H1 (cell line): ENCODE results near the gene OLAH. TPM values are rescaled to one million over a fixed set of nuclear protein-coding genes. Genes with fewer than 3 reads are reported as not detected.

Source experiments
- CTCF ChIA-PET: fragments of 300-600 bp; sonication (Branson Sonifier 250); formaldehyde crosslinking; loops from one replicate; lab custom pipeline; 2021; ENCODE audit not compliant: partially characterized antibody; lab: Charles Lee
- POLR2A ChIA-PET: fragments of 300-600 bp; sonication (Branson Sonifier 250); formaldehyde crosslinking; loops from one replicate; lab custom pipeline; 2021; ENCODE audit warnings: inconsistent platforms; ENCODE audit not compliant: partially characterized antibody; lab: Charles Lee
- DNase-seq, 2 experiments: peaks; one replicate each; pipeline versions ENCODE4 v3.0.0 to v3.0.0-alpha.2; 2010 to 2022; ENCODE audit warnings: low spot score in 2 of 2, low read depth in 1 of 2, mixed read lengths in 1 of 2
- FAIRE-seq: peaks from 2 replicates; lab custom pipeline; 2011; peaks lifted over from hg19 to GRCh38; lab: Jason Lieb, UNC
- H2AFZ ChIP-seq: 2 replicates; pipeline ENCODE4 v1.8.1; 2012; ENCODE audit warnings: low read length, inconsistent platforms
- H2AK5ac ChIP-seq: 2 replicates; pipeline ENCODE4 v1.6.1; 2013; ENCODE audit warnings: low read depth, low read length
- H2BK120ac ChIP-seq: replicated peaks from 2 replicates; pipeline ENCODE3; 2013; ENCODE audit warnings: low read depth, low read length, inconsistent platforms
- H2BK12ac ChIP-seq: 2 replicates; pipeline ENCODE4 v1.6.1; 2013; ENCODE audit warnings: low read depth, low read length
- H2BK15ac ChIP-seq: 2 replicates; pipeline ENCODE4 v1.6.1; 2013; ENCODE audit warnings: low read length
- H2BK20ac ChIP-seq: 2 replicates; pipeline ENCODE4 v1.6.1; 2013; ENCODE audit warnings: low read length
- H2BK5ac ChIP-seq: 2 replicates; pipeline ENCODE4 v1.6.1; 2013; ENCODE audit warnings: low read depth, low read length
- H3K14ac ChIP-seq: 2 replicates; pipeline ENCODE4 v1.6.1; 2013; ENCODE audit warnings: inconsistent platforms; ENCODE audit not compliant: insufficient read length
- H3K18ac ChIP-seq: 2 replicates; pipeline ENCODE4 v1.6.1; 2013; ENCODE audit warnings: low read length; ENCODE audit errors: extremely low read depth
- H3K23ac ChIP-seq: 2 replicates; pipeline ENCODE4 v1.6.1; 2013; ENCODE audit warnings: inconsistent platforms; ENCODE audit not compliant: insufficient read length
- H3K23me2 ChIP-seq: 2 replicates; pipeline ENCODE4 v1.6.1; 2013; ENCODE audit warnings: low read depth, low read length
- H3K27ac ChIP-seq: 2 replicates; pipeline ENCODE4 v1.6.1; 2011; ENCODE audit warnings: low read depth, low read length, inconsistent platforms
- H3K27me3 ChIP-seq, 4 experiments: replicated peaks in 1 of 4; 1 replicate in 1 of 4; 2 replicates in 3 of 4; pipeline versions ENCODE4 v1.6.1 to v1.8.1; 2011 to 2013; ENCODE audit warnings: low read length in 3 of 4, mild to moderate bottlenecking in 3 of 4, inconsistent platforms in 2 of 4, mixed read lengths in 2 of 4, moderate library complexity in 1 of 4; ENCODE audit not compliant: control insufficient read depth in 3 of 4, insufficient read depth in 3 of 4; ENCODE audit errors: extremely low read depth in 1 of 4
- H3K36me3 ChIP-seq, 4 experiments: 2 replicates each; pipeline versions ENCODE4 v1.6.1 to v1.8.1; 2011 to 2013; ENCODE audit warnings: mild to moderate bottlenecking in 4 of 4, low read length in 3 of 4, moderate library complexity in 2 of 4, control low read depth in 1 of 4, inconsistent platforms in 1 of 4; ENCODE audit not compliant: insufficient read depth in 4 of 4, control insufficient read depth in 2 of 4
- H3K4ac ChIP-seq: replicated peaks from 2 replicates; pipeline ENCODE3; 2013; ENCODE audit warnings: low read length, low read depth, mixed read lengths, inconsistent platforms; ENCODE audit not compliant: insufficient read length
- H3K4me1 ChIP-seq, 4 experiments: replicated peaks in 1 of 4; 1 replicate in 1 of 4; 2 replicates in 3 of 4; pipeline versions ENCODE4 v1.6.1 to v1.8.1; 2011 to 2013; ENCODE audit warnings: low read length in 3 of 4, inconsistent platforms in 2 of 4, mixed read lengths in 1 of 4; ENCODE audit not compliant: insufficient read depth in 4 of 4, control insufficient read depth in 3 of 4
- H3K4me2 ChIP-seq, 2 experiments: 2 replicates each; pipeline versions ENCODE4 v1.6.1 to v1.8.1; 2011 to 2013; ENCODE audit warnings: low read depth in 2 of 2, low read length in 2 of 2, control low read depth in 1 of 2, inconsistent platforms in 1 of 2, mild to moderate bottlenecking in 1 of 2; ENCODE audit not compliant: insufficient read depth in 1 of 2
- H3K4me3 ChIP-seq, 4 experiments: fragments of 200-600, 300-600 bp in 1 of 4; sonication (generic), shearing (Covaris generic), sonication (Bioruptor Twin) in 1 of 4; 2 replicates each; pipeline versions ENCODE4 v1.5.1 to v1.8.1; 2011 to 2016; ENCODE audit warnings: low read length in 4 of 4, low read depth in 3 of 4, control low read depth in 2 of 4, inconsistent platforms in 2 of 4, mild to moderate bottlenecking in 2 of 4, mixed read lengths in 1 of 4, moderate library complexity in 1 of 4; ENCODE audit not compliant: insufficient read depth in 2 of 4; ENCODE audit errors: extremely low read depth in 1 of 4
- H3K56ac ChIP-seq: replicated peaks from 2 replicates; pipeline ENCODE3; 2013; ENCODE audit warnings: low read depth, mild to moderate bottlenecking, mixed read lengths, low read length, inconsistent platforms; ENCODE audit not compliant: insufficient read length
- H3K79me1 ChIP-seq: 2 replicates; pipeline ENCODE4 v1.6.1; 2013; ENCODE audit warnings: low read depth, low read length, control low read depth
- H3K79me2 ChIP-seq, 2 experiments: 2 replicates each; pipeline versions ENCODE4 v1.6.1 to v1.8.1; 2012 to 2013; ENCODE audit warnings: low read length in 2 of 2, mild to moderate bottlenecking in 2 of 2, inconsistent platforms in 1 of 2; ENCODE audit not compliant: insufficient read depth in 2 of 2, control insufficient read depth in 1 of 2
- H3K9ac ChIP-seq, 4 experiments: replicated peaks in 1 of 4; 1 replicate in 1 of 4; 2 replicates in 3 of 4; pipeline versions ENCODE4 v1.6.1 to v1.8.1; 2011 to 2013; ENCODE audit warnings: low read depth in 3 of 4, low read length in 3 of 4, control low read depth in 2 of 4, mild to moderate bottlenecking in 2 of 4, moderate library complexity in 2 of 4, inconsistent platforms in 1 of 4; ENCODE audit errors: extremely low read depth in 1 of 4
- H3K9me3 ChIP-seq, 2 experiments: 2 replicates each; pipeline versions ENCODE4 v1.6.1 to v1.8.1; 2012 to 2013; ENCODE audit warnings: mild to moderate bottlenecking in 2 of 2, moderate library complexity in 2 of 2, control low read depth in 1 of 2, inconsistent platforms in 1 of 2, low read depth in 1 of 2, low read length in 1 of 2, mixed read lengths in 1 of 2; ENCODE audit not compliant: insufficient read depth in 2 of 2
- H4K20me1 ChIP-seq, 2 experiments: replicated peaks in 1 of 2; 2 replicates each; pipeline versions ENCODE3 to v1.8.1; 2011 to 2013; ENCODE audit warnings: inconsistent platforms in 2 of 2, low read length in 2 of 2, mild to moderate bottlenecking in 1 of 2; ENCODE audit not compliant: insufficient read depth in 2 of 2, control insufficient read depth in 1 of 2
- H4K5ac ChIP-seq: 2 replicates; pipeline ENCODE4 v1.6.1; 2013; ENCODE audit warnings: low read length, low read depth, mixed read lengths, inconsistent platforms; ENCODE audit not compliant: insufficient read length
- H4K8ac ChIP-seq: 2 replicates; pipeline ENCODE4 v1.8.0; 2013; ENCODE audit warnings: mild to moderate bottlenecking, moderate library complexity, low read length, inconsistent platforms; ENCODE audit not compliant: insufficient read depth; ENCODE audit errors: extremely low read depth
- H4K91ac ChIP-seq: replicated peaks from 2 replicates; pipeline ENCODE3; 2013; ENCODE audit warnings: low read length, mixed read lengths, inconsistent platforms; ENCODE audit not compliant: insufficient read length
- NANOG ChIP-seq: IDR thresholded peaks from 2 replicates; pipeline ENCODE4 v1.6.1; 2011; ENCODE audit warnings: low read length, low read depth, mild to moderate bottlenecking, inconsistent platforms; ENCODE audit not compliant: insufficient read depth, poor library complexity, severe bottlenecking
- POU5F1 ChIP-seq: IDR thresholded peaks from 2 replicates; pipeline ENCODE4 v1.6.1; 2011; ENCODE audit warnings: low read depth, mild to moderate bottlenecking, low read length, moderate library complexity
- RAD21 ChIP-seq, 2 experiments: IDR thresholded peaks in 1 of 2; conservative IDR thresholded peaks in 1 of 2; 2 replicates each; pipeline ENCODE4 v1.6.1; 2011; ENCODE audit warnings: low read depth in 2 of 2, low read length in 2 of 2, improper control_type of control experiment in 1 of 2, inconsistent platforms in 1 of 2, mild to moderate bottlenecking in 1 of 2, moderate library complexity in 1 of 2
- SAP30 ChIP-seq: fragments of 300-600 bp; sonication (generic); IDR thresholded peaks from 2 replicates; pipeline ENCODE4 v1.7.1; 2012; ENCODE audit warnings: low read length, moderate library complexity, mild to moderate bottlenecking, inconsistent platforms; ENCODE audit not compliant: insufficient read depth, insufficient replicate concordance
- SP4 ChIP-seq: IDR thresholded peaks from 2 replicates; pipeline ENCODE4 v1.6.1; 2012; ENCODE audit warnings: low read length, inconsistent platforms
- SRF ChIP-seq: IDR thresholded peaks from 2 replicates; pipeline ENCODE4 v1.6.1; 2011; ENCODE audit warnings: mild to moderate bottlenecking, low read depth, low read length, moderate library complexity
- TCF12 ChIP-seq: IDR thresholded peaks from 2 replicates; pipeline ENCODE4 v1.6.1; 2011; ENCODE audit warnings: low read depth, mild to moderate bottlenecking, low read length
- WGBS, 2 experiments: shearing (Covaris generic) in 1 of 2; methylation state at CpG; one replicate each; pipeline versions ENCODE4 v1.1.6 to v1.1.7; 2013 to 2015; ENCODE audit warnings: low lambda C conversion rate in 2 of 2, mixed read lengths in 2 of 2, inconsistent platforms in 1 of 2, low coverage in 1 of 2, missing lambda C conversion rate in 1 of 2; ENCODE audit not compliant: insufficient replicate concordance in 2 of 2, insufficient coverage in 1 of 2, insufficient read length in 1 of 2; ENCODE audit errors: extremely low coverage in 1 of 2, missing lambda C conversion rate in 1 of 2; 5-methylcytosine and 5-hydroxymethylcytosine counted together
- polyA plus RNA-seq, 7 experiments: library from polyadenylated mRNA; depleted of rRNA in 3 of 7; stranded (reverse) in 5 of 7; unstranded in 2 of 7; fragments of >200 nt in 5 of 7; fragments of 200-250 nt in 2 of 7; gene quantifications; 1 replicate in 5 of 7; 2 replicates in 1 of 7; 4 replicates in 1 of 7; pipeline versions ENCODE4 v1.2.1 to v1.2.3, GENCODE V29; 2011 to 2013; ENCODE audit warnings: missing spikeins in 2 of 7, mixed read lengths in 2 of 7
- total RNA-seq: library from RNA; stranded (reverse); fragmentation: NEBNext Ultra II Directional; extraction: Animal tissue kit (Norgen Biotek cat#: 25700); gene quantifications from 2 replicates; pipeline ENCODE4 v1.2.1, GENCODE V29; 2021

The OLAH gene
- total and polyA plus RNA-seq, 2 of the 8 experiments (the other 6 are each of a cell fraction or from before 2014, with no cell fraction given), result not detected

GRCh38 chr10:15096661-15097010 lies 52.9 kb downstream of the OLAH start:
- Histone ChIP-seq H3K23ac (no peak overlapping the region), H3K4me2 (peak overlapping the region; percentile 80 to 96), H4K8ac (no peak overlapping the region), H4K91ac (no peak overlapping the region), H2BK20ac (no peak overlapping the region), H4K20me1 (peaks cover 2 to 3% of the 10 kb centered on the region in 2 experiments), H3K27ac (no peak overlapping the region), H3K36me3 (peaks cover 0 to 7% (median 4%) of the 10 kb centered on the region in 4 experiments; a peak in 3 of 8 replicates), H2BK15ac (no peak overlapping the region), H2BK5ac (no peak overlapping the region), H3K4ac (no peak overlapping the region), H3K18ac (no peak overlapping the region), H3K9ac (peak overlapping the region in 3 of 4 experiments; percentile 56 to 96 (median 96); a peak in 5 of 7 replicates), H3K9me3 (no peaks in the 10 kb centered on the region), H2BK120ac (no peak overlapping the region), H3K4me3 (peak overlapping the region; percentile 72 to 83 (median 74)), H4K5ac (no peak overlapping the region), H3K79me2 (peaks cover 7 to 37% of the 10 kb centered on the region in 2 experiments; a peak in 3 of 4 replicates), H2AK5ac (no peak overlapping the region), H3K79me1 (peaks cover 10% of the 10 kb centered on the region), H2BK12ac (no peak overlapping the region), H3K4me1 (peaks cover 0 to 5% (median 2%) of the 10 kb centered on the region in 4 experiments; a peak in 2 of 7 replicates), H3K56ac (no peak overlapping the region), H2AFZ (peak overlapping the region; percentile 96), H3K14ac (no peak overlapping the region), H3K23me2 (peaks cover 9% of the 10 kb centered on the region), H3K27me3 (no peaks in the 10 kb centered on the region; a peak in 1 of 7 replicates)
- CTCF ChIA-PET, result no interaction called here
- TF ChIP-seq NANOG, result no peak
- TF ChIP-seq SP4, result no peak
- TF ChIP-seq SAP30, result peak; percentile 78
- TF ChIP-seq SRF, result no peak
- TF ChIP-seq RAD21 (IDR thresholded peaks at IDR 0.05 in 1 of 2, conservative IDR thresholded peaks at IDR 0.05 in 1 of 2; ENCODE audit: low read depth in 2 of 2, low read length in 2 of 2), result 0 out of 4 replicates have a peak, but pooled peaks of 1 of the 2 experiments have one; percentile 1
- TF ChIP-seq POU5F1, result no peak
- no peak for TF ChIP-seq TCF12
- no peak for FAIRE-seq
- POLR2A ChIA-PET, result no interaction called here
- no peak for DNase-seq
- 5% methylated on average over 11 of the region's 11 CpGs; no CpG with 5 or more reads in 1 of the 2 experiments for WGBS, 2 experiments
